Pons (tissue), 1 donor: ENCODE data around the gene BNIP3.
A peak's percentile ranks its signal among the peaks of the same experiment; 100 is the strongest.

Experiments
- DNase-seq: peaks from one replicate; pipeline ENCODE4 v3.0.0-alpha.2; 2016; ENCODE audit warnings: low spot score

BNIP3 gene

GRCh38 chr10:131981429-131982184 is at the start of gene BNIP3:
BNIP3 (minus strand) TSS chr10:131981923; CDS start chr10:131981806, 117 bp downstream.
- peak; percentile 84 for DNase-seq

GRCh38 chr10:132030898-132031463 is 49.3 kb upstream of the BNIP3 start:
- no peak for DNase-seq

GRCh38 chr10:132028706-132029105 is 47.0 kb upstream of the BNIP3 start:
- no peak for DNase-seq

GRCh38 chr10:132027423-132027983 is 45.8 kb upstream of the BNIP3 start:
- no peak for DNase-seq

GRCh38 chr10:132023092-132023811 is 41.5 kb upstream of the BNIP3 start:
- peak; percentile 76 for DNase-seq

GRCh38 chr10:132022241-132022640 is 40.5 kb upstream of the BNIP3 start:
- DNase-seq = no peak

- no peak for DNase-seq
These were observed 39.9 kb upstream of the BNIP3 start for GRCh38 chr10:132021504-132022143.

- no peak for DNase-seq
These were observed 39.3 kb upstream of the BNIP3 start for GRCh38 chr10:132021046-132021445.

GRCh38 chr10:132020456-132020855 is 38.7 kb upstream of the BNIP3 start:
- no peak for DNase-seq

- no peak for DNase-seq
These were observed 37.6 kb upstream of the BNIP3 start for GRCh38 chr10:132019366-132019765.

- no peak for DNase-seq
These were observed 36.7 kb upstream of the BNIP3 start for GRCh38 chr10:132018446-132018845.

- no peak for DNase-seq
These were observed 34.8 kb upstream of the BNIP3 start for GRCh38 chr10:132016514-132016913.

GRCh38 chr10:132011445-132011844 is 29.7 kb upstream of the BNIP3 start:
- DNase-seq = no peak

- DNase-seq = no peak
These were observed 29.3 kb upstream of the BNIP3 start for GRCh38 chr10:132011024-132011423.

- no peak for DNase-seq
These were observed 28.8 kb upstream of the BNIP3 start for GRCh38 chr10:132010483-132010882.

- DNase-seq = no peak
These were observed 27.9 kb upstream of the BNIP3 start for GRCh38 chr10:132009575-132009974.

GRCh38 chr10:132007681-132008080 is 26.0 kb upstream of the BNIP3 start:
- DNase-seq = no peak

- DNase-seq = no peak
These were observed 25.2 kb upstream of the BNIP3 start for GRCh38 chr10:132006966-132007365.

GRCh38 chr10:132005147-132005546 is 23.4 kb upstream of the BNIP3 start:
- no peak for DNase-seq

GRCh38 chr10:132004052-132004451 is 22.3 kb upstream of the BNIP3 start:
- no peak for DNase-seq

- no peak for DNase-seq
These were observed 21.7 kb upstream of the BNIP3 start for GRCh38 chr10:132003282-132003924.

GRCh38 chr10:132002004-132002403 is 20.3 kb upstream of the BNIP3 start:
- DNase-seq = no peak
